ENCODE data around the gene GSK3A.

GRCh38 chr19:42283188-42284065 lies 41.0 kb upstream of the GSK3A start:
- TF ChIP-seq, protein P1, sequence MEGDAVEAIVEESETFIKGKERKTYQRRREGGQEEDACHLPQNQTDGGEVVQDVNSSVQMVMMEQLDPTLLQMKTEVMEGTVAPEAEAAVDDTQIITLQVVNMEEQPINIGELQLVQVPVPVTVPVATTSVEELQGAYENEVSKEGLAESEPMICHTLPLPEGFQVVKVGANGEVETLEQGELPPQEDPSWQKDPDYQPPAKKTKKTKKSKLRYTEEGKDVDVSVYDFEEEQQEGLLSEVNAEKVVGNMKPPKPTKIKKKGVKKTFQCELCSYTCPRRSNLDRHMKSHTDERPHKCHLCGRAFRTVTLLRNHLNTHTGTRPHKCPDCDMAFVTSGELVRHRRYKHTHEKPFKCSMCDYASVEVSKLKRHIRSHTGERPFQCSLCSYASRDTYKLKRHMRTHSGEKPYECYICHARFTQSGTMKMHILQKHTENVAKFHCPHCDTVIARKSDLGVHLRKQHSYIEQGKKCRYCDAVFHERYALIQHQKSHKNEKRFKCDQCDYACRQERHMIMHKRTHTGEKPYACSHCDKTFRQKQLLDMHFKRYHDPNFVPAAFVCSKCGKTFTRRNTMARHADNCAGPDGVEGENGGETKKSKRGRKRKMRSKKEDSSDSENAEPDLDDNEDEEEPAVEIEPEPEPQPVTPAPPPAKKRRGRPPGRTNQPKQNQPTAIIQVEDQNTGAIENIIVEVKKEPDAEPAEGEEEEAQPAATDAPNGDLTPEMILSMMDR (IDR thresholded peaks at IDR 0.05; ENCODE audit: poor library complexity): no peak
- TF ChIP-seq EZH2 (IDR thresholded peaks at IDR 0.05; ENCODE audit: borderline replicate concordance): no peak
- TF ChIP-seq EZH2phosphoT487 (IDR thresholded peaks at IDR 0.05; ENCODE audit: low read depth, severe bottlenecking, unreplicated experiment): no peak
